Uterus (tissue), 4 donors: ENCODE data around the gene NEGR1. TPM values are rescaled to one million over a fixed set of nuclear protein-coding genes. Genes with fewer than 3 reads are reported as not detected.

Experiments
- DNase-seq, 2 donors: peaks; one replicate each; pipeline ENCODE4 v3.0.0-alpha.2; 2019 to 2020
- H3K27ac ChIP-seq, 2 donors: fragments of 200-600 bp; sonication (generic); 1 replicate in 1 of 2; 2 replicates in 1 of 2; pipeline ENCODE4 v1.5.1; 2016 to 2018
- H3K27me3 ChIP-seq, 2 donors: fragments of 200-600 bp; sonication (generic); one replicate each; pipeline ENCODE4 v1.5.1; 2018 to 2019; ENCODE audit warnings: control low read depth in 1 of 2
- H3K36me3 ChIP-seq, 2 donors: fragments of 200-600 bp; sonication (generic); one replicate each; pipeline ENCODE4 v1.5.1; 2019; ENCODE audit warnings: control low read depth in 1 of 2
- H3K4me1 ChIP-seq, 2 donors: fragments of 200-600 bp; sonication (generic); one replicate each; pipeline ENCODE4 v1.5.1; 2018 to 2019; ENCODE audit warnings: control low read depth in 1 of 2
- H3K4me3 ChIP-seq, 2 donors: fragments of 200-600 bp; sonication (generic); 1 replicate in 1 of 2; 2 replicates in 1 of 2; pipeline ENCODE4 v1.5.1; 2018 to 2019; ENCODE audit warnings: mild to moderate bottlenecking in 1 of 2
- H3K9me3 ChIP-seq, 2 donors: fragments of 200-600 bp; sonication (generic); one replicate each; pipeline ENCODE4 v1.5.1; 2019; ENCODE audit warnings: control low read depth in 1 of 2
- POLR2A ChIP-seq, 2 donors: fragments of 450-650 bp; IDR thresholded peaks; one replicate each; pipeline ENCODE4 v1.6.1; 2016; ENCODE audit warnings: antibody characterized with exemption in 2 of 2, mild to moderate bottlenecking in 1 of 2, moderate library complexity in 1 of 2
- intact Hi-C: fragments of 100-400 bp; cut with DNase I; formaldehyde crosslinking; loops from one replicate; pipeline ENCODE4 v1.15.1; 2023; ENCODE audit warnings: low total_unique reads
- total RNA-seq, 4 donors: library from RNA; depleted of rRNA in 3 of 4; stranded (reverse); fragments of >200 nt in 3 of 4; gene quantifications; one replicate each; pipeline versions ENCODE4 v1.1.0 to v1.2.4, GENCODE V29; 2014 to 2023
- TF ChIP-seq, protein P1 (sequence below), 4 experiments: fragments of 200-600 bp in 2 of 4; fragments of 450-650 bp in 2 of 4; sonication (generic) in 2 of 4; IDR thresholded peaks; one replicate each; pipeline ENCODE4 v1.5.1; 2016 to 2019; ENCODE audit warnings: antibody characterized with exemption in 4 of 4, mild to moderate bottlenecking in 2 of 4, moderate library complexity in 1 of 4
- donor health status: DM: yes; HTN: yes; CAD: no.

The NEGR1 gene
- total RNA-seq, 4 donors from 2014 or later = 6.7 to 42.9 (median 33.3) TPM

DNA sequence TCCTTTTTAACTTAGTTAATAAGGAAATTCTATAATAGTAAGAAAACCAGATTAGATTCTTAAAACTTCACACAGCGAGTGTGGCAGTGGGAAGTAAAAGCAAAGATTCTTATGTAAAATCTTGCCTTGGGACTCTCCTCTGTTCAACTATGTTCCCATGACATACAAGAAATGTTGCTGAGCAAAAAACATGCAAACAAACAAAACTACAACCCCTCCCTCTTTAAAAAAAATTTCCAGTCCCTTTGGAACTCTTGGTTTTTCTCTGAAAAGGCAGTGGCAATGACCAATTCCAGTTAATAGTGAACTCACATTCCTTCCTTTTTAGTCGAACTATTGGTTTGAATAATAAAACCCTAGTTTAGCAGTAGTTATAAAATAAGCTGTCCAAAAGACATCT is 748.4 kb downstream of the NEGR1 start:
- TF ChIP-seq, protein P1, sequence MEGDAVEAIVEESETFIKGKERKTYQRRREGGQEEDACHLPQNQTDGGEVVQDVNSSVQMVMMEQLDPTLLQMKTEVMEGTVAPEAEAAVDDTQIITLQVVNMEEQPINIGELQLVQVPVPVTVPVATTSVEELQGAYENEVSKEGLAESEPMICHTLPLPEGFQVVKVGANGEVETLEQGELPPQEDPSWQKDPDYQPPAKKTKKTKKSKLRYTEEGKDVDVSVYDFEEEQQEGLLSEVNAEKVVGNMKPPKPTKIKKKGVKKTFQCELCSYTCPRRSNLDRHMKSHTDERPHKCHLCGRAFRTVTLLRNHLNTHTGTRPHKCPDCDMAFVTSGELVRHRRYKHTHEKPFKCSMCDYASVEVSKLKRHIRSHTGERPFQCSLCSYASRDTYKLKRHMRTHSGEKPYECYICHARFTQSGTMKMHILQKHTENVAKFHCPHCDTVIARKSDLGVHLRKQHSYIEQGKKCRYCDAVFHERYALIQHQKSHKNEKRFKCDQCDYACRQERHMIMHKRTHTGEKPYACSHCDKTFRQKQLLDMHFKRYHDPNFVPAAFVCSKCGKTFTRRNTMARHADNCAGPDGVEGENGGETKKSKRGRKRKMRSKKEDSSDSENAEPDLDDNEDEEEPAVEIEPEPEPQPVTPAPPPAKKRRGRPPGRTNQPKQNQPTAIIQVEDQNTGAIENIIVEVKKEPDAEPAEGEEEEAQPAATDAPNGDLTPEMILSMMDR (IDR thresholded peaks at IDR 0.05) = no peak
- no peak for TF ChIP-seq POLR2A (IDR thresholded peaks at IDR 0.05)
- Histone ChIP-seq H3K9me3 (no peaks in the 10 kb centered on the region), H3K36me3 (no peaks in the 10 kb centered on the region), H3K27ac (no peak overlapping the region), H3K27me3 (no peaks in the 10 kb centered on the region), H3K4me1 (no peaks in the 10 kb centered on the region), H3K4me3 (no peak overlapping the region)
- DNase-seq = no peak
- intact Hi-C loops = no loop called here

- Histone ChIP-seq H3K4me3 (no peak overlapping the region), H3K27me3 (no peaks in the 10 kb centered on the region), H3K27ac (no peak overlapping the region), H3K4me1 (no peaks in the 10 kb centered on the region), H3K36me3 (no peaks in the 10 kb centered on the region), H3K9me3 (no peaks in the 10 kb centered on the region)
- TF ChIP-seq, protein P1 (IDR thresholded peaks at IDR 0.05) = no peak
- no peak for TF ChIP-seq POLR2A (IDR thresholded peaks at IDR 0.05)
- DNase-seq = no peak
- intact Hi-C loops = no loop called here
Measured at GRCh38 chr1:71532343-71532742, 750.0 kb downstream of the NEGR1 start.

GRCh38 chr1:71526824-71527223 is 755.5 kb downstream of the NEGR1 start:
- TF ChIP-seq, protein P1 (IDR thresholded peaks at IDR 0.05) = no peak
- no peak for TF ChIP-seq POLR2A (IDR thresholded peaks at IDR 0.05)
- DNase-seq = no peak
- Histone ChIP-seq H3K4me1 (no peaks in the 10 kb centered on the region), H3K36me3 (no peaks in the 10 kb centered on the region), H3K27ac (no peak overlapping the region), H3K27me3 (no peaks in the 10 kb centered on the region), H3K9me3 (no peaks in the 10 kb centered on the region), H3K4me3 (no peak overlapping the region)
- intact Hi-C loops = no loop called here

GRCh38 chr1:71522721-71523120 is 759.6 kb downstream of the NEGR1 start:
- DNase-seq = no peak
- Histone ChIP-seq H3K4me1 (no peaks in the 10 kb centered on the region), H3K4me3 (no peak overlapping the region), H3K27me3 (no peaks in the 10 kb centered on the region), H3K36me3 (no peaks in the 10 kb centered on the region), H3K27ac (no peak overlapping the region), H3K9me3 (no peaks in the 10 kb centered on the region)
- intact Hi-C loops = no loop called here
- TF ChIP-seq, protein P1 (IDR thresholded peaks at IDR 0.05) = no peak
- no peak for TF ChIP-seq POLR2A (IDR thresholded peaks at IDR 0.05)

GRCh38 chr1:71521655-71522264 is 760.6 kb downstream of the NEGR1 start:
- Histone ChIP-seq H3K27me3 (no peaks in the 10 kb centered on the region), H3K27ac (no peak overlapping the region), H3K36me3 (no peaks in the 10 kb centered on the region), H3K9me3 (no peaks in the 10 kb centered on the region), H3K4me1 (no peaks in the 10 kb centered on the region), H3K4me3 (no peak overlapping the region)
- TF ChIP-seq, protein P1 (IDR thresholded peaks at IDR 0.05) = peak in 3 of 4 experiments; percentile 28 to 42 (median 38)
- TF ChIP-seq POLR2A (IDR thresholded peaks at IDR 0.05) = no peak
- intact Hi-C loops = no loop called here
- no peak for DNase-seq
